Left renal pelvis (tissue), 4 donors: ENCODE measurements around the gene GNAL. TPM values are rescaled to one million over a fixed set of nuclear protein-coding genes. Genes with fewer than 3 reads are reported as not detected.
"Not testable (repeated sequence)": the region's sequence is repeated elsewhere in the genome, so short reads cannot be mapped to it uniquely, and the experiment has no call there.

Experiments
- DNase-seq, 4 donors: peaks; one replicate each; pipeline ENCODE4 v3.0.0-alpha.2; 2013; ENCODE audit warnings: low read depth in 4 of 4, low spot score in 3 of 4
- polyA plus RNA-seq, 4 donors: library from polyadenylated mRNA; unstranded; fragments of 120-200 nt; gene quantifications; one replicate each; pipeline ENCODE4 v1.2.1, GENCODE V29; 2013; ENCODE audit not compliant: insufficient read length in 4 of 4

GNAL gene
- polyA plus RNA-seq, 4 donors, result 3.5 to 5.1 (median 4.9) TPM

DNA sequence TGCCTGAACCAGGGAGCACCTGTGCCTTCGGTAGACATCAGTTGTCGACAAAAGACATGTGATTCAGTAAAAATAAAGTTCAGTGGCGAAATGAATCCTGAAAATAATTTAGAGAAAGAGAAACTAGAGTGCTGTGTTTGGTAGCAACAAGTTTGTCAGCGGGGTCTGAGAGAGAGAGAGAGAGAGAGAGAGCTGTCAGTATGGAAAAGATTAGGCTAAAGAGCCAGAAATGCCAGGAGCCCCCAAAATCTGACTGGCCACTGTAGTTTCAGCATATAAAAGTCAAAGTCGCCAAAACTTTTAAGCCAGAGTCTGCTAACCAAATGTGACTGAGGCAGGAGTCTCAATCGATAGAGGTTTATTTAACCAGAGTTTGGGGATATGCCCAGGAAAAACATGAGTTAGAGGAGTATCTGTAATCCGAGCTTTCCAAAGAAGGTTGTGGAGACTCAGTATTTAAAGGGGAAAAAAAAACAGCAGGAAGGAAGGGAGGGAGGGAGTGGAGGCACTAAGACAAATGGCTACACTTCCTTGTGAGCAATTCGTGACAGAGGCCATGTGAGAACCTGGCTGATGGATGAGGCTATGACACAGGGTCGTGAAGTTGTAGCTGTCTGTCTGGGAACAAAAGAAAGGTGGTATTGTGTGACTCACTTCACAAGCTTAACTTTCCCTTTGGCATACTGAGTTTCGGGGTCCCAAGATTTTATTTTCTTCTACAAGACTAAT is 20.5 kb upstream of the GNAL start:
- no peak for DNase-seq

DNA sequence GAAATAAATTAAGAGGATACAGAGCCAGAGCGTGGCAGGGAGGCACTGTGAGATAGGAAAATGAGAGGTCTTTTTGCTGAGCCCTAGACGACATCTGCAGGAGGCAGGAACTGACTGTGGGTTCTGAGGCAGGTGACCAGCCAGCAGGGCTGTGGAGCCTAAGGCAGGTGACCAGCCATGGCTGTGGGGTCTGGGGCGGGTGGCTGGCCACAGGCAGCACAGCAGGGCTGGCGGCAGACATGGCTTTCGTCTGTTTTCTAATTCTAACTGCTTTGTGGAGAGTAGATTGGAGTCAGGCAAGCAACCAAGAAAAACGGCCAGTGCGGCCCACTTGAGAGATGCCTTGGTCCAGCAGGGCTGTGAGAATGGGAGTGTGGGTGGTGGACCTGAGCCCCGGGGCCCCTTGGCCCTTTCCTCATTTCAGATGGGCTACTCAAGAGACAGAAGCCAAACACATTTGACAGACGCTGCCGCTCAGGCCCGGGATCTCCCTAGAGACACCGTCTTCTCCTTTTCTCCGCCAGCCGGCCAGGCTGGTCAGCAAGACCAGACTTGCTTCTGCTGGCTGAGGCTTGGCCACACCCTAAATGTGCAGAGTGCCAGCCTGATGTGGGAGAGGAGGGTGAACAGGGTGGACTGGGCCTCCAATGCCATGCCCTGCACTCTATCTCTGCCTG is 19.7 kb upstream of the GNAL start:
- DNase-seq, result no peak

DNA sequence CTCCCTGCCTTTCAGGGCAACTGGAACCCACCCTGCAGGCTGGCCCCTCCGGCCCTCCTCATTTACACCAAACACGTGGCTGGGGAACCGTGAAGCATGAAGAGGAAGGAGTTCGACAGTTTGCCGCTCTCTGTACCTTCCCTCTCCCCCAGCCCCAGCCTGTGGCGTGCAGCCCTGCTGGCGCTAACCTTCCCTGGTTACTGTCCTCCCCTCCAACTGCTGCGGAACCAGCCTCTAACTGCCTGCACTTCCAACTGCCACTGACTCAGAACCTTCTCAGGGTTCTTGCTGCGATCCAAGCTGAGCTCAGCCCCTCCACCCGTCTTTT is 19.2 kb upstream of the GNAL start:
- DNase-seq, result no peak

DNA sequence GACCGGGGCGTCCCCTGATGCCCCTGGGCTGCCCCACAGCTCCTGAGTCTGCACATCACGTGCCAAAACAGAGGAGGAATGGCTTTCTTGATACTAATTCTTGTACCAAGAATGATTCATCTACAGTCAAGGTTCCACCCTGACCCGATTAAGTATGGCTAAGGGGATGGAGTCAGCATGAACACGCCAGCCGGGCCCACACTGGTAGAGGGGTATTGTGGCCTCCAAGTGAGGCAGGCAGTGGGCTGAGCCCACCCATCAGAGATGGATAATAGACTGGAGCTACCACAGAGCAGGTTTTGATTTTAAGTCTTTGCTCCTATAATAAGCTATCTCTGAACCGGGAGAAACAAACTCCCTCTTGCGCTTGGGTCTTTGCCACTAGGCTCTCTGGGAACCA is 17.9 kb upstream of the GNAL start:
- no peak for DNase-seq

DNA sequence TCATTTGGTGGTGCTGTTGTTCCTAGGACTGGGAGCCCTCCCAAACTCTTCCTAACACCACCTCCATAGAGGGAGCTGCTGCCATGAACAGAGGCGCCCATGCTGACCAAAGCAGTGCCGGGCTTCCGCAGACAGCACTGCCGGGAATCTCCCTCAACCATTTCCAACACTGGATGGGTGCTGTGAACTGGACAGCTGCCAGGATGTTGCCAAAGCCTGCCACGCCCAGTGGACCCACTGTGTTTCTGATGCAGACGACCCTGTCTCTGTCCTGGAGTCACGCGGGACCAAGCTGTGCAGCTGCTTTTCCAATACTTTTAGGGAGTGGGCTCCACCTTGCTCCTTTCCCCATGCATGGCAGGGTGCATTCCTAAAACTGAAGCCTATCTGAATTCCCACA is 16.9 kb upstream of the GNAL start:
- no peak for DNase-seq

DNA sequence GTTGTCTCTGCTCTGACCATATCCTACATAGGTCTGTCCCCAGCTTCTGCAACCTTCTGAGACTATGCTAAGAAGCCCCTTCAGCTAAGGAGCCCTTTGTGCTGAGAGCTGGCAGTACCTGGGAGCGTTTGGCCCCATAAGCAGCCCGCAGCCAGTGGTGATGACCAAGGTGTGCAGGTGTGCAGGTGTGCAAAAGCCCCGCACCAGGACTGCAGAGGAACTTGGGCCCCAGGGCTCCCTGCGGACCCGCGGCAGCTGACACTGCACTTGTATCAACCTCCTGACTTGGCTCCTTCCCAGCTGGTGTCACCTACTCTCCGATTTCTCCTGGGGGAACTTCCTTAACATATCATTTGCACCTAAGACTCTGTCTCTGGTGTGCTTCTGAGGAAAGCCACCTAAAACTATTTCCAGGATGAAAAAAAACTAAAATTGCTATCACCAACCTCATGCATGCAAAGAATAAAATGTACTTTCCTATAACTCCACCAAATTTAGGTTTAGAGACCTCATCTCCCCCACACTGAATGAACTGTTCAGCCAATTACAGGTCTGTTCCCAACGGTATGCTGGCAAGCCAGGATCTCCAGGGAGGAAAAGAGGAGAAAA is 16.1 kb upstream of the GNAL start:
- no peak for DNase-seq

DNA sequence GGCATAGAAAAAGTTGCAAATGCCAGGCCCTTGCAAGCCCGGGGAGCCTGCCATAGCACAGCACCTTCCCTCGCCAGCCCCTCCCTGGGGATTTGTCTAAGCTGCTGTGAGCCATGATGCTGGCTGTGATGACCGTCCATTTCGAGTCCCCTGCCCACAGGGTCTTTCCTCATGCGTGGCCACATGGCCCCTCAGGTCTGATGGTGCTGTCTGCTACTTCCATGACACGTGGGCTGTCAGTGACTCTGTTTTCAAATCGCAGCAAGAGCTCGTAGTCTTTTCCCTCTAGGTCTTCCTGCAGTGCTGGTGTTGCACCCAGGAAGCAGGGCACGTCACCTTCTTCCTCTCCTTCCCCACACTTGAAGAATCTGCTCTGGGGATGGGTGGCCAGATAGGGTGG is 15.5 kb upstream of the GNAL start:
- DNase-seq, result no peak

DNA sequence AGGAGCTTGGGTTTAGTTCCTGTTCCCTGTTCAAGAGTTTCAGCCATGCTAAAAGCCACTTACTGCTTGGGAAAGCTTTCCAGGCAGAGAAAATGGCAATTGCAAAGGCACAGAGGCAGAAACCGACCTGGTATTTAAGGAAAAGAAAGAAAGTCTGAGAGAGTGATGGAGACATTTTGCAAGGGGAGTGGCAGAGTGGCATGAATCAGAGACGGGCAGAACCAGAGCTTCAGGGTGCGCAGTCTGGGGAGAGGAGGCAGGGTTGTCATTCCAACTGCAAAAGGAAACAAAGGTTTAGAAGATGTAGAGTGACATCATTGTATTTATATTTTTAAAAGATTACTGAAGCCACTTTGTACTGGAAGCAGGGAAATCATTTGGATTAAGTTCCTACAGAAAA is 14.9 kb upstream of the GNAL start:
- no peak for DNase-seq

DNA sequence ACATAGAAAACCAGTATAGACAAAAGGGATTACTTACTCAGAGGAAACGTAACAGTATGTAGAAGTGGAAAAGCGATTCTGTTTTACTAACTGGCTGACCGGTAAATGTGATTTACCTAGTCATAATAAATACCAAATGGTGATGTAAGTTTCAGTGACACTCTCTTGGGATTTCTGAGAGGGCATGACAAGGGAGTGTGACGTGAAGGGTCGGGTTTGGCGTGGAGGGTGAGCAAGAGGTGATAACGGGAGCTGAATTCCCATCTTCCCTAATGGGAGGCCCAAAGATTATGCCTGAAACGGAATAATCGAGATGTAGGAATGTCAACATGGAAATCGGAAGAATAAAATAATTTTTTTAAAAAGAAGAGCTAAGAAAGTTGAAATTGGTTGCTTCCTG is 12.7 kb upstream of the GNAL start:
- no peak for DNase-seq

DNA sequence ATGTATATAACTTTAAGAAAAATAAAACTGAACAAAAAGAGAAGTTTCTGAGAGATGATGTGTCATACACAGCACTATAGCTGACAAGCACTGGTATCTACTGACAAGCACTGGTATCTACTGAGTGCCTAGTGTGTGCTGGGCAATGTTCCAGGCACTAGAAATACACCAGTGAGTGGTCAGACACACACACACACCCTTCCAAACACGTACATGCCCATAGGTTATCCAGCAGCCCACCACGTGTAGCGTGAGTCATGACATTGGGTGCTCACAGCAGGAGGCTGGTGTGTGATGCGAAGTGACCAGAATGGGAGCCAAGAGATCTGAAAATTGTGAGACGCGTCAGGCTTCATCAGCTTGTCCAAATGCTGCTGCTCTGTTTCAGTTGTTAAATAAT is 12.2 kb upstream of the GNAL start:
- DNase-seq, result no peak

DNA sequence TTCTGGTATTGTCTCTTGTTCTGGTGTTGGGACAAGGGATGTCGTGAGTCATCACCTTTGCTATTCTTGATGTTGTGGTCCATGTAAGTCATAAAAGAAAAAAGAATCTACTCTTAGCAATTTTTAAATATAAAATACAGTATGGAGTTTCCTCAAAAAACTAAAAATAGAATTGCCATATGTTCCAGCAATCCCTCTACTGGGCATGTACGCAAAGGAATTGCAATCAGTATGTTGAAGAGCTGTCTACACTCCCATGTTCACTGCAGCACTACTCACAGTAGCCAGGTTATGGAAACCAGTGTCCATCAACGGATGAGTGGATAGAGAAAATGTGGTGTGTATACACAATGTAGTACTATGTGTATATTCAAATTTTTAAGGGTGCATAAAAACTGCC is 10.9 kb upstream of the GNAL start:
- no peak for DNase-seq

DNA sequence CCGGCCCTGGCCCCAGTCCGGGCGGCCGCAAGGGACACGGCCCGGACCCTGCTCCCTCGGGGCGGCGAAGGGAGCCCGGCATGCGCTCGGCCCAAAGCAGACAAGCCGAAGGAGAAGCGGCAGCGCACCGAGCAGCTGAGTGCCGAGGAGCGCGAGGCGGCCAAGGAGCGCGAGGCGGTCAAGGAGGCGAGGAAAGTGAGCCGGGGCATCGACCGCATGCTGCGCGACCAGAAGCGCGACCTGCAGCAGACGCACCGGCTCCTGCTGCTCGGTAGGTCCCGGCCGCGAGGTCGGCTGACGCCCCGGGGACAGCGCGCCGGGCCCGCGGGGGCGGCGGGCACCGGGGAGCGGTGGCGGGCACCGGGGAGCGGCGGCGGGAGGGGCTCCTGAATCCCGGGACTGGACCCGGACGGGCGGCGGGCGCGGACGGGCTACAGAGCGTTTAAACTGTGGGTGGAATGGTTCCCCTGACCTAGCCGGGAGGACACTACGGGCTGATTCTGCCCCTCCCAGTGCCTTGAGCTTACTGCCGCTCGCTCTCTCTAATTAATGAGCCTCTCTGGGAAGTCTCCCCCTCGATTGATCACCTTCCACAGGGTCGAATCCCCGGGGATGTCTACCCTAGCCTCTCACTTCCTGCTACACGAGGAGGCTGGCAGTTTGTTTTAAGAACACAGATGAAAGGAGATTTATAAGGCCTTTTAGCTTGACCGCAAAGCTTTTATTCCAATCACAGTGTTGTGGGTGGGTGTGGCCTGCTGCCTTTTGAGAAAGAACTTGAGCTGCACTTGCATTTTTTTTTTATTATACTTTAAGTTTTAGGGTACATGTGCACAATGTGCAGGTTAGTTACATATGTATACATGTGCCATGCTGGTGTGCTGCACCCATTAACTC is 853 bp downstream of the GNAL start:
- no peak for DNase-seq

DNA sequence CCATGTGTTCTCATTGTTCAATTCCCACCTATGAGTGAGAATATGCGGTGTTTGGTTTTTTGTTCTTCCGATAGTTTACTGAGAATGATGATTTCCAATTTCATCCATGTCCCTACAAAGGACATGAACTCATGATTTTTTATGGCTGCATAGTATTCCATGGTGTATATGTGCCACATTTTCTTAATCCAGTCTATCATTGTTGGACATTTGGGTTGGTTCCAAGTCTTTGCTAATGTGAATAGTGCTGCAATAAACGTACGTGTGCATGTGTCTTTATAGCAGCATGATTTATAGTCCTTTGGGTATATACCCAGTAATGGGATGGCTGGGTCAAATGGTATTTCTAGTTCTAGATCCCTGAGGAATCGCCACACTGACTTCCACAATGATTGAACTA is 1.6 kb downstream of the GNAL start:
- not testable (repeated sequence) for DNase-seq

DNA sequence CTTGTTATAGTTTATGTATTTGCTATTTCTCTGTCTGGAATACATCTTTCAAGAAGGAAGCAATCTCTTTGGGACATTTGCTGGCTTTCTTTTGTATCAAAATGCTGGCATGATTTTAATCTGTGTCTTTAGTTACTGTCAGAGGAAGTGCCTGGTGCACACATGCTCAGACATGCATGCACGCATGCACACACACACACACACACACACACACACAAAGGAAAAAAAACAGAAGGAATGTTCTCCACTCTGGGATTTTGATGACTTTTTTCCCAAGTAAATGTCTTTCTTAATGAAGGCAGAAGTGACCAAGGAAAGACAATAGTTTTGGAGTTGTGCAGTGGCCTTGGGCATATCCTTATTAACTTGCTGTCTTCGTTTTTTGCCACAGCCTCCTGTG is 6.7 kb downstream of the GNAL start:
- no peak for DNase-seq

DNA sequence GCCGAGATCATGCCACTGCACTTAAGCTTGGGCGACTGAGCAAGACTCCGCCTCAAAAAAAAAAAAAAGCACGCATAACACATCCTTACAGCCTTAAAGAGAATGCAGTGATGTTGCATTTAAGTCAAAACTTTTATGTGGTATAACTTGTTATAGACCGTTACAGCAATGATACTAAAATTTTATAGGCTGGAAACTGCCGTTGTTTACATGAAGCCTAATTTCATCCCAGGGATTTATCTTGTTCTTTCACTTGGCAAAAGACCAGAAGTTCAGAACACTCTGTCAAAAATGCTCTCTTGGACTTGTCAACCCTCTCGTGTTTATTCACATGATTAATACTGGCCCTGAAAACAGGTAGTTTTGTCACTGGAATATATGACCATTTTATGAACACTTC is 7.4 kb downstream of the GNAL start:
- DNase-seq, result no peak

DNA sequence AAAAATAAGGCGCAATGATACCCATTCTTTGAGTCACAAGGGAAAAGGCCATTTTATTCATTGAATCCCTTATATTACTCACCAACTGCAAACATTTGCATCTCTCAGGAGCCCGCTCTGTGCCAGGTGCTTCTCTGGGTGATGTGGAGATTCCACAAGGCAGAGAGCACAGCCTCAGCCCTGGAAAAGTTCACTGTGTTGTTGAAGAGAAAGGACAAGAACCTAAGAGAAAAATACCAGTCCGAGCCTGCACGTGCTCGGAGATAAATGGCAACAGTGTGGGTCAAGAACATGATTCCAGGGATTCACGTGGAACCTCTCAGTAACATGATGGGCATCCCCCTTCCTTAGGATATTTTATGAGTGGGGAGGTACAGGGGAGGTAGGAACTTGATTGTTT is 11.8 kb downstream of the GNAL start:
- no peak for DNase-seq

DNA sequence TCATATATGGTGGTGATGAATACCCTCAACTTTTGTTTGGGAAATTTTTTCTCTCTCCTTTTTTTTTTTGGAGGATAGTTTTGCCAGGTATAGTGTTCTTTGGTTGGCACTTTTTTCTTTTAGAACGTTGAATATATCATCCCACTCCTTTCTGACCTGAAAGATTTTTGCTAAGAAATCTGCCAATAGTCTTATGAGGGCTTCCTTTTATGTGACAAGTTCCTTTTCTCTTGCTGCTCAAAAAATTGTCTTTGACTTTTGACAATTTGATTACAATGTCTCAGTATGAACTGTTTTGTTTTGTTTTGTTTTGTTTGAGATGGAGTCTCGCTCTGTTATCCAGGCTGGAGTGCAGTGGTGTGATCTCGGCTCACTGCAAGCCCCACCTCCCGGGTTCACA is 21.5 kb downstream of the GNAL start:
- no peak for DNase-seq

DNA sequence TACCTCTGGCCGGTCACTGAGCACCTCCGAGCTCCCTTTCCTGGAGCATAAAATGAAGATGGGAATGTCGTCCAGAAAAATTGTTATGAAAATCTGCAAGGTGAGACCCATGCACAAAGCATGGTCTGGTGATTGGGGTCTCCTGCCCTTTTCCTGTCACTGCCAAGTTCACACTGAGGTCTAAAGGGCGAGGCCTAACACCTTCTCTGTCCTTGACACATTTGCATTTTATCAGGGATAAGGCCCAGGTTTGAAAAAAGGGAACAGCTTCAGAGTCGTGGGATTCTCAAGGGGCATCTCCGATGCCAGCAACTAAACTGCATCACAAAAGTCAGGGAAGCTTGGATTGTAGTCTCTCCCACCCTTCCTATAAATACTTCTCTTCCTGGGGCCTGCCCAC is 24.7 kb downstream of the GNAL start:
- DNase-seq, result no peak

DNA sequence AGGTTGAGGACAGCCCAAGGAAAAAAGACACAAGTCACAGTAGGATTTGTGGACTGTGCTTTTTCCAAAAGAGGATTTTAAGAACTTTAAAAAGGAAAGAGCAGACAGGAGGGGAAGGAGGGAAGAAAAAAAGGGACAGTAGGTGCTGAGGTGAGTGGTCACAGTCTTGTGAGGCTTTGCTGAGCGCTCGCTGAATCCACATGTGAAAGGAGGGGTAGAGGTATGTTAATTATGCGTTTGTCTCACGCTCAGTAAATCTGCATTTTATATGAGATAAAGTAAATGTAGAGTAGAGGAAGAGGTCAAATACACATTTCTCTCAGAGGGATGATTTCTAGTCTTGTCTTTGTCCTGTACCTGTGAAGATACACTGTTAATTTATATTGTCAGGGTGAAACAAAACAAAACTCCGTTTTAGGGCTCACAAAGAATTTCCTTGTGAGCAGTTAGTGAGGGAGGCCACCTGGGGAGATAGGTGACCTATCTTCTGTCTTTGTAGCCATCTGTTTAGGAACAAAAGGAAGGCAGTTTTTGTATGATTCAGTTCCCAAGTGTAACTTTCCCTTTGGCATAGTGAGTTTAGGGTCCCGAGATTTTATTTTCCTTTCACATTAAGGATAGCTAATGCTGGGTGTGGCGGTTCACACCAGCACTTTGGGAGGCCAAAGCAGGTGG is 25.3 kb downstream of the GNAL start:
- DNase-seq, result no peak

DNA sequence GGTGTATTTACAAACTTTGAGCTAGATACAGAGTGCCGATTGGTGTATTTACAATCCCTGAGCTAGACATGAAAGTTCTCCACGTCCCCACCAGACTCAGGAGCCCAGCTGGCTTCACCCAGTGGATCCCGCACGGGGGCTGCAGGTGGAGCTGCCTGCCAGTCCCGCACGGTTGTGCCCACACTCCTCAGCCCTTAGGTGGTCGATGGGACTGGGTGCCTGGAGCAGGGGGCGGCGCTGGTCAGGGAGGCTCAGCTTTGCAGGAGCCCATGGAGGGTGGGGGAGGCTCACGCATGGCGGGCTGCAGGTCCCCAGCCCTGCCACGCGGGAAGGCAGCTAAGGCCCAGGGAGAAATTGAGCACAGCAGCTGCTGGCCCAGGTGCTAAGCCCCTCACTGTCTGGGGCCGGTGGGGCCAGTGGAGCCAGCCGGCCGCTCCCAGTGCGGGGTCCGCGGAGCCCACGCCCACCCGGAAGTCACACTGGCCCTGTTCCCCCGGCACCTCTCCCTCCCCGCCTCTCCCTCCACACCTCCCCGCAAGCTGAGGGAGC is 27.8 kb downstream of the GNAL start:
- not testable (repeated sequence) for DNase-seq

DNA sequence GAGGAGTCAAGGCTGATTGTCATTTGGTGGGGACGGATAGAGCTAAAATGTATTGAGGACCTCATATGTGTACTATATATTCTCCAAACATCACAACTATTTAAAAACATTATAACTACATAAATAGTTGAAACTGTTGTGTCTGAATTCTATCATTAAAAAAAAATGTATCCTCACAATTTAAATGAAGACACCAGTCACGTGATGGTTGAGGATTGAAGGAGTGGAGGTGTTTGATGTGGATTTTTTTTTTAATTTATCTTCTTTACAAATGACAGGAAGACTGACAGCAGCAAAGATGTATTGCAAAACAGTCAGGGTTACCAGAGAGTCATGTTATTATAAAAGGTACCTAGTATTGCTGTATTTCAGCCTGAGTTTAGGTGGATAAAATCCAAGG is 30.0 kb downstream of the GNAL start:
- no peak for DNase-seq
